AG10803 (cell line): ENCODE measurements around the gene CWC22.

Experiments used
- DNase-seq: peaks from one replicate; pipeline ENCODE4 v3.0.0; 2010; ENCODE audit warnings: low read depth
- H3K4me3 ChIP-seq: 2 replicates; pipeline ENCODE4 v1.5.1; 2011; ENCODE audit warnings: mild to moderate bottlenecking, low read length, control low read depth
- CTCF ChIP-seq: conservative IDR thresholded peaks from 2 replicates; pipeline ENCODE4 v1.5.1; 2011; ENCODE audit warnings: mild to moderate bottlenecking, low read length, control low read depth, inconsistent platforms

The CWC22 gene

GRCh38 chr2:180040146-180040925, 33.2 kb upstream of the CWC22 start:
- no peak overlapping the region for H3K4me3 ChIP-seq
- peak; percentile 64 for TF ChIP-seq CTCF
- DNase-seq = peak; percentile 98

- DNase-seq = peak; percentile 22
- TF ChIP-seq CTCF = no peak
- H3K4me3 ChIP-seq = no peak overlapping the region
These were observed 31.9 kb upstream of the CWC22 start for GRCh38 chr2:180038997-180039396.

GRCh38 chr2:180033993-180034894, 27.1 kb upstream of the CWC22 start:
- H3K4me3 ChIP-seq = no peak overlapping the region
- no peak for TF ChIP-seq CTCF
- DNase-seq = no peak

- no peak for TF ChIP-seq CTCF
- H3K4me3 ChIP-seq = no peak overlapping the region
- no peak for DNase-seq
These were observed 22.5 kb upstream of the CWC22 start for GRCh38 chr2:180029575-180029974.

GRCh38 chr2:180021850-180022249, 14.8 kb upstream of the CWC22 start:
- TF ChIP-seq CTCF = no peak
- no peak for DNase-seq
- H3K4me3 ChIP-seq = no peak overlapping the region

GRCh38 chr2:180017784-180018183, 10.7 kb upstream of the CWC22 start:
- TF ChIP-seq CTCF = no peak
- DNase-seq = peak; percentile 51
- H3K4me3 ChIP-seq = no peak overlapping the region
